Iris pigment epithelial cell (primary cell): ENCODE results near the gene CADPS2.

ENCODE experiments used
- DNase-seq: peaks from one replicate; pipeline ENCODE4 v3.0.0-alpha.2; 2011; ENCODE audit warnings: low read depth

CADPS2 gene

GRCh38 chr7:122310119-122311021 is 575.9 kb downstream of the CADPS2 start:
- no peak for DNase-seq

- DNase-seq, result no peak
These were observed 576.8 kb downstream of the CADPS2 start for GRCh38 chr7:122309421-122309820.

- DNase-seq, result no peak
These were observed 579.0 kb downstream of the CADPS2 start for GRCh38 chr7:122307228-122307621.

DNA sequence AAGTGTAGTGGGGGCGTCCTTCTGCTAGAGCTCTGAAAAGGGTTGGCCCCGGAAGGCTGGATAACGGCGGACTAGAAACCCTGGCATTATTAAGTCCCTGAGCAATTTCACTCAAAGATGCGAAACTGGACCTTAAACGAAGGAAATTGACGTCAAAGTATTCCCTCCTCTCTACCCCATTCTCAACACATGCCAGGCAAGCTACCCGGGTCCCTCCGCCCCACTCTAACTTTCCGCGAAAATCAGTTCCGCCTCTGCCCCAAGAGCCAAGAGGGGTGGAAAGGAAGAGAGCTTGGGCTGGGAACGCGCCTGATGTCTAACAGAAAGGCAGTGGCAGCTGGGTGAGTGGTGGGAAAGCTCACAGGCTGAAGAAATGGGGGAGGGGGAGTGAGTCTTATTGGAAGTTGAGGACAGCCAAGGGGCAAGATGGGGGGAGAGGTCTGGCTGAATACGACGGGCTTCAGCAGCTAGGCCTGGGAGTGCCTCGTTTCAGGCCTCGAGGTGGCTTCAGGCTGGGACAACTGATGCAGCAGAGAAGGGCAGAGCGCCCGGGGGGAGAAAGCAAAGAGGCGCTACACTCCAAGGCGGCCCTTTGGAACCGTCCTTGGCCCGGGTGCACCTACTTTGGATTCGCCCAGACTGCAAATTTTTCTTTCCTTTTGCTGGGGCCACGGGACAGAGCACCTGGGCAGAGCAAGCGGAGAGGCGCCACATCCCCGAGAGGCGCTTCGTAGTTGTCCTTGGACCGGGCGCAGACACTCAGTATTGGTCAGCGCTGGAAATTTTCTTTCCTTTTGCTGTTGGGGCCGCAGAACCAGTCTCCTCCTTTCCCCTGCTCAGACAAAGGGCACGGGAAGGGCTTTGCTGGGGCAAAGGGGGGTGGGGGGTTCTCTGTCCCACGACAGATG is 579.7 kb downstream of the CADPS2 start:
- no peak for DNase-seq

DNA sequence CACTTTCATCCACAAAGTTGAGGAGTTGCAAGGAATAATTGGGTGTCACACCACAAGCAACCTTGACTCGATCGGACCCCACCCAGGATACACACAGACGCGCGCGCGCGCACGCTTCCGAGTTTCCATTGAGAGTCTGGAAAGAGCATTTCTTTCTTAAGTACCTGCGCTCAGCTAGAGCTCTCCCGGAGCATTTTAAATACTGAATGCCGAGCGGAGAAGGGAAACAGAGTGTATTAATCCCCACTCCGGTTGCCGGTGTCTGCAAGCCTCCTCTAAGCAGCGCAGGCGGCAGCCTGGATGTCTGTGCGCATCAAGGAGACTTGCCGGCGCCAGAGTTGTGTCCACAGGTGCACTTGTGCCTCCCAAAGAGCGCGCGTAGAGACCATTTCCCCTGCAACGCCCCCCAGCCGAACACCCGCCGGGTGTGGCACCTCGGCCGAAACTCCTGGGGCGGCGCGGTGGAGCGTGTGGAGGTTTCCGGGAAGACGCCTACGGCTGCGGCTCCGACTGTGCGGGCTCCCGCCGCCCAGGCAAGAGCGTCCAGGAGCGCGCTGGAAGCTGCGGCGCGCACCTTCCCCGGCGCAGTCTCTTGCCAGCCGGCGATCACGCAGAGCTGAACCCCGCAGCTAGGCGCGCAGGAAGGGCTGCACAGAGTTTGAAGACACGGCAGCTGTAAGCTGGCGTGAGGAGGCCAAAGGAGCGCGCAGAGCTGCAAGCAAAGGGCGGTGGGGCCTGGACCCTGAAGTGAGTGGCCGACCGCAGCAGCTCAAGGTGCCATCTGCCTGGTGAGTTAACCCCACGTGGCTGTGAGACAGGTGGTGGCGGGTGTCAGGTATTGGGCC is 580.6 kb downstream of the CADPS2 start:
- no peak for DNase-seq

- no peak for DNase-seq
These were observed 581.3 kb downstream of the CADPS2 start for GRCh38 chr7:122304996-122305421.

- DNase-seq, result no peak
These were observed 581.8 kb downstream of the CADPS2 start, which contains the start of gene FEZF1 for GRCh38 chr7:122304319-122304975. Gene FEZF1 (minus strand): TSS chr7:122304750. CDS start chr7:122304437, 313 bp downstream.

- DNase-seq, result no peak
These were observed 582.5 kb downstream of the CADPS2 start for GRCh38 chr7:122303531-122304318.

GRCh38 chr7:122302761-122303530 is 583.3 kb downstream of the CADPS2 start:
- no peak for DNase-seq

DNA sequence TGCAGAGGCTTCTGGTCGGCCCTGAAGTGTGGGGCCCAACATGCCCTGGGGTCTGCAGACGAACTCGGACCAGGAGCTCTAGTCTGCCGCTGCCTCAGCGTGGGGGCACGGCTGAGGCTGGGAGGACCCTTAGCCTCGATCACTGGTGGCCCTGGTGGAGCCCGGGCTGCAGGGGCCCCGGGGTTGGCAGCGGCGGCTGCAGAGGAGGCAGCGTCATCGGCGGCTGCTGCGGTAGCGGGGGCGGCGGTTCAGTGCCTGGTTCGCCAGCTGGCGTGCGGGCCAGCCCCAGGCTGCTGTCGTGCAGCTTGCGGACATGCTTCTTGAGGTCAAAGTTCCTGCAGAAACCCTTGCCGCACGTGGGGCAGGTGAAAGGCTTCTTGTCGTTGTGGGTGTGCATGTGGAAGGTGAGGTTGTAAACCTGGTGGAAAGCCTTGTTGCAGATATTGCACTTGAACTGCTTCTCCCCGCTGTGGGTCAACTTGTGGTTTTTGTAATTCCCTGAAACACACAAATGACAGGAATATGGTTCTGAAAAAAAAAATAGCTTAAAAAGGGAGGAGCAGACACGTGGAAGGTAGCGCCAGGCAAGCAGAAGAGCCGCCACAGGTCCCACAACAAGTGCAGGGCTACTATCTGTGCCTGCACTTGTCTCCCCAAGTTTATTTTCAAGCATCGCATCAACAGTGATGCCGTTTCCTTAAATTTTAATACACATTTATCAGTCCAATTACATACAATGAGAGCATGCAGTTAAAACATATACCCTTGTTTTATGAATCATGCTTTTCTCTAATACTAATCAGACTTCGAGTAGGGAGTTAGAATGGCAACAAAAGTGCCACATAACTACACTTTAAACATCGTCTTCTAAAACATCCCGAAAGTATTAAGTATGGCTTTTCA is 584.2 kb downstream of the CADPS2 start:
- no peak for DNase-seq

- DNase-seq, result no peak
These were observed 585.1 kb downstream of the CADPS2 start for GRCh38 chr7:122300956-122301833.

DNA sequence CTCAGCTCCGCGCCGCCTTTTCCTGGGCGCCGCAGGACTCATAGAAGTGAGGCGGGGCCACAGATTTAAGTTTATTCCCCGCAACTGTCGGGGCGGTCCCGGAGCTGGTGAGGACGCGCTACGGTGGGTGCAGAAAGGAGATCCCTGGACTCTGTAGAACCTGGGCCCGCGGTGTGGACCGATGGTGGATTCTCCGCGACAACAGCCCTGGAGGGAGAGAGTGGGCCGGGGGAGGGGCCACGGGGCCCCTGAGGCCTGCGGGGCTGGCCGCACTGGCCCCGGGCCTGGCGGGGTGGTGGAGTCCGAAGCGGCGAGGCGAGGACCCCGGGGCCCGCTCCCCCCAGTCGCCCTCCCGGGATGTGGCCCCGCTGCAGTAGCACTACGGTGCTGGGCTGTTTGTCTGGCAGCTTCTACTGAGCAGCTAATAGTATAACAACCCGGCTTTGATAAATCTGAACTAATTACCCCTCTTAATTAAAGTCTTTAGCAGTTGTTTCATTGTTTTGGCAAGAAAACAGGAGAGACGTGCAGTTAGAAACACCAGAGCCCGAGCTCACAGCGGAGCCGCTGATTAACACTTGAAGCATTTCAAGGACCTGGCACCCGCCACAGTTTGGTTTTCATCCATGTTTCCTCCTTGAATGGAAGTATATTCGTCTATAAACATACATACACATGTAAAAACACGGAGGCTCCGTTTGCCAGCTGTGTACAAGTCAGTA is 585.9 kb downstream of the CADPS2 start:
- no peak for DNase-seq

- DNase-seq, result no peak
These were observed 586.5 kb downstream of the CADPS2 start for GRCh38 chr7:122299624-122300210.

- no peak for DNase-seq
These were observed 587.6 kb downstream of the CADPS2 start for GRCh38 chr7:122298618-122299017.

- DNase-seq, result no peak
These were observed 588.1 kb downstream of the CADPS2 start for GRCh38 chr7:122298131-122298530.

DNA sequence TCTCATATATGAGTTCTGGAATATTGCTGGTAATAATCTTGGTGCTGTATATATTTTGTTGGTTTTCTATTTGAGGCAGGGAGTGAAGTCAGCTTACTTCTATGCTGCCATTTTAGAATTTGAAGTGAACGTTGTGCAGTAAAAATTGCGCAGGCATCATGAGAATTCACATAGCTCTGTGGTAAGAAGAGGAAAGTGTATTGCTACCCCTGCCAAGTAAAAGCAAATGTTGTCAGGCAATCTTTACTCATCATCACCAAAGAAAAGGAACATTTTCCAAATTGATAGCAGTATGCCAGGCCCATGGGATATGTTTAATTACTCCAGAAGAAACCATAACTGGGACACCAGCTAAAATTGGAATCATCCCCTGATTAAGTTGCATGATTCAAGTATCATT is 595.1 kb downstream of the CADPS2 start:
- no peak for DNase-seq
